ENCODE results near the gene SNAPIN.

Gene SNAPIN

DNA sequence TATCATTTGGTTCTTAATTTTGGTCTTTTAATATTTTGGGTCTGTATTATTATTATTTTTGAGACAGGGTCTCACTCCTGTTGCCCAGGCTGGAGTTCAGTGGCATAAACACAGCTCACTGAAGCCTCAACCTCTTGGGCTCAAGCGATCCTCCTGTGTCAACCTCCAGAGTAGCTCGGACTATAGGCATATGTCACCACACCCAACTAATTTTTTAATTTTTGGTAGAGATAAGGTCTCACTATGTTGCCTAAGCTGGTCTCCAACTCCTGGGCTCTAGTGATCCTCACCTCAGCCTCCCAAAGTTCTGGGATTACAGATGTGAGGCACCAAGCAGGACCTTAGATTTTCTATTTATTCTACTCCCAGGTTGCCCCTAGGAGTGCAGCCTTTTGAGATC lies 15.0 kb downstream of the SNAPIN start:
- no peak for DNase-seq

DNA sequence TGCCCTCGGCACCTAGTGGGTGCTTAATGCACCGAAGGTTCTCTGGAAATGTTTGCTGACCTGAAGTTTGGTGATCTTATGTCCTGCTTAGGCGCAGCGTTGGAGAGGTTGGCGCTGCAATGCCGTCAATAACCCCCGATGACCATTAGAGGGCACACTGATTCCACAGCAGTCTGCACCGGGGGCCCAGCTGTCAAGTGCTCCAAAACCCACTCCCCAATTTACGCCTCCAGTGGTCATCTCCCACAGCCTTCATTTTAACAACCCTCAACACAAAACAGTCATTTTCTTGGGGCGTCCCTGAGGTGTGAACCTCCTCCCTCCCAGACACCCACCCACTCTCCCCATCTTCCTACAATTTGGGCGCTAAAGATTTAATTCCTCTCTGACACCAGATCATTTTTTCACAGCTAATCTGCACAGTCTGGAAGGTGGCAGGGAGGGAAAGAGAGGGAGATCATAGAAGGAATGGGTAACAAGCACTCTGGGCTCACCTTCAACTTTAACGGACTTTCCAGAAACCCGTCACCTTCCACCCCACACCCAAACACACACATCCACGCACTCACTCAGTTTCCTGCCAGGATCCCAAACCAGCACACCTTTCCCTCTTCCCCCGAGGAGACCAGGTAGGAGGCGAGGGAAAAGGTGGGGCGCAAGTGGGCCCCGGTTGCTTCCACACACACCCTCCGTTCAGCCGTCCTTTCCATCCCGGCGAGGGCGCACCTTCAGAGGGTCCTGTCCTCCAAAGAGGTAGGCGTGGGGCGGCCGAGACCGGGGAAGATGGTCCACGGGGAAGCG lies 19.4 kb downstream of the SNAPIN start:
- peak in 31 of 56 donors; percentile 2 to 44 (median 14) for DNase-seq

DNA sequence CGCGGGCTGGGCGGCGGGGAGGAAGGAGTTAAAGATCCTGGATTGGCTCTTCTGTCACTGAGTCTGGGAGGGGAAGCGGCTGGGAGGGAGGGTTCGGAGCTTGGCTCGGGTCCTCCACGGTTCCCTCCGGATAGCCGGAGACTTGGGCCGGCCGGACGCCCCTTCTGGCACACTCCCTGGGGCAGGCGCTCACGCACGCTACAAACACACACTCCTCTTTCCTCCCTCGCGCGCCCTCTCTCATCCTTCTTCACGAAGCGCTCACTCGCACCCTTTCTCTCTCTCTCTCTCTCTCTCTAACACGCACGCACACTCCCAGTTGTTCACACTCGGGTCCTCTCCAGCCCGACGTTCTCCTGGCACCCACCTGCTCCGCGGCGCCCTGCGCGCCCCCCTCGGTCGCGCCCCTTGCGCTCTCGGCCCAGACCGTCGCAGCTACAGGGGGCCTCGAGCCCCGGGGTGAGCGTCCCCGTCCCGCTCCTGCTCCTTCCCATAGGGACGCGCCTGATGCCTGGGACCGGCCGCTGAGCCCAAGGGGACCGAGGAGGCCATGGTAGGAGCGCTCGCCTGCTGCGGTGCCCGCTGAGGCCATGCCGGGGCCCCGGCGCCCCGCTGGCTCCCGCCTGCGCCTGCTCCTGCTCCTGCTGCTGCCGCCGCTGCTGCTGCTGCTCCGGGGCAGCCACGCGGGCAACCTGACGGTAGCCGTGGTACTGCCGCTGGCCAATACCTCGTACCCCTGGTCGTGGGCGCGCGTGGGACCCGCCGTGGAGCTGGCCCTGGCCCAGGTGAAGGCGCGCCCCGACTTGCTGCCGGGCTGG lies 20.2 kb downstream of the SNAPIN start, which contains the start of gene NPR1:
TSS of gene NPR1 (plus strand) at position 170 of the 818 bp plus-strand sequence. CDS start at position 591, 421 bp downstream.
- peak in 9 of 56 donors; percentile 1 to 20 (median 5) for DNase-seq

DNA sequence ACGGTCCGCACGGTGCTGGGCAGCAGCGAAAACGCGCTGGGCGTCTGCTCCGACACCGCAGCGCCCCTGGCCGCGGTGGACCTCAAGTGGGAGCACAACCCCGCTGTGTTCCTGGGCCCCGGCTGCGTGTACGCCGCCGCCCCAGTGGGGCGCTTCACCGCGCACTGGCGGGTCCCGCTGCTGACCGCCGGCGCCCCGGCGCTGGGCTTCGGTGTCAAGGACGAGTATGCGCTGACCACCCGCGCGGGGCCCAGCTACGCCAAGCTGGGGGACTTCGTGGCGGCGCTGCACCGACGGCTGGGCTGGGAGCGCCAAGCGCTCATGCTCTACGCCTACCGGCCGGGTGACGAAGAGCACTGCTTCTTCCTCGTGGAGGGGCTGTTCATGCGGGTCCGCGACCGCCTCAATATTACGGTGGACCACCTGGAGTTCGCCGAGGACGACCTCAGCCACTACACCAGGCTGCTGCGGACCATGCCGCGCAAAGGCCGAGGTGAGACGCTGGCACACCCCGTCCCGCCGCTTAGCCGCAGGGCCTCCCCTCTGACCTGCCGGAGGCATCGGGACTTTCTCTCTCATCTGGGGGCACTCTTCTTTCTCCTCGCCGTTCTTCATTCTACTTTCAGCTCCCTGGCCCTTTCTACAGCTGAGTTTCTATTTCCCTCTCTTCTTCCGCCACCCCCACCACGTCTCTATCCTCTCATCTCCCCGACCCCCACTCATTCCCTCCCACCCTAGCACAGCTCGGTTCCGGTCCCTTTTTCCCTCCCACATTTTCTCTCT lies 21.0 kb downstream of the SNAPIN start:
- DNase-seq, result no peak

DNA sequence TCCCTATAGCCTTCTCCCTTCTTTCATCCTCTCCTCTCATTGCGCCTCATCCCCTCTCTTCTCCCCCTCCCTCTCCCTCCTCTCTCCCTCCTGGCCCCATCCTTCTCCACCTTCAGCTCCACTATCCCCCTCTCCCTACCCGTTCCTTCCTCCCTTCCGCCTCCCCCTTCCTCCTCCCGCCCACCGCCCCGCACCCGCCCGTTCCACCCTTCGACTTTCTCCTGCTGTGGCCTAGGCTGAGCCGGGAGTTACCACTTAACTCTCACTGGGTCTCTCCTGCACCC lies 21.6 kb downstream of the SNAPIN start:
- DNase-seq, result no peak

DNA sequence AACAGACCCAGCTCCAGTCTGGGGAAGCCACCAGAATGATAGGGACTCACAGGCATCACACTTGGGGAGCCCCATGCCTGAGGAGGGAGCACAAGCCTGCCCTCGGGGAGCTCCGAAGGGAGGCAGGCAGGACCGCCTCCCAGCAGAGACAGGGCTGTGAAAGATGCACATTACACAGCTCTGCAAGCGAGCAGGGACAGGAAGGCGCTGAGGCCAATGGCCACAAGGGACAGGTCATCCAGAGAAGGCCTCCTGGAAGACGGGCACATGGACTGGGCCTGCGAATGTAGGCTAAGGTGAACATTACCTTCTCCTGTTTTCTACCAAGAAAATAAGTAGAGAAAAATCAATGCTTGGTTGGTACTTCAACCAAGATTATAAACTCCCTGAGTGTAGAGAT lies 24.2 kb downstream of the SNAPIN start:
- no peak for DNase-seq

DNA sequence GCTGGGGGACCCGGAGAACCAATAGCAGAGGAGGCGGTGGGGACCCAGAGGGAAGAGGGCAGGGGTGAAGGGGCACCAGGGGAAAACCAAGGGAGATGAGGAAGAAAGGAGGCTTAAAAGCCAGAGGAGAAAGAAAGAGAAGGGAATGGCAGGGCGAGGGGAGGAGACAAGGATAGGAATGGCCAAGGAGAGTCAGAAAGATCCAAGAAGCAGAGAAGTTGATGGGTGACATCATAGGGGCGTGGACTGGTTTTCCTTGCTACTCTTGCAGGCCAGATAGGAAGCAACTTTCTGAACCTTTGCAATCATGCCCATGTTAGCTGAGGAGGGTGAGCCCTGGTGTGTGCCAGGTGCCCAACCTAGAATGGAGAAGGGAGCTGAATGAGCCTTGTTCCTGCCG lies 25.4 kb downstream of the SNAPIN start:
- no peak for DNase-seq

DNA sequence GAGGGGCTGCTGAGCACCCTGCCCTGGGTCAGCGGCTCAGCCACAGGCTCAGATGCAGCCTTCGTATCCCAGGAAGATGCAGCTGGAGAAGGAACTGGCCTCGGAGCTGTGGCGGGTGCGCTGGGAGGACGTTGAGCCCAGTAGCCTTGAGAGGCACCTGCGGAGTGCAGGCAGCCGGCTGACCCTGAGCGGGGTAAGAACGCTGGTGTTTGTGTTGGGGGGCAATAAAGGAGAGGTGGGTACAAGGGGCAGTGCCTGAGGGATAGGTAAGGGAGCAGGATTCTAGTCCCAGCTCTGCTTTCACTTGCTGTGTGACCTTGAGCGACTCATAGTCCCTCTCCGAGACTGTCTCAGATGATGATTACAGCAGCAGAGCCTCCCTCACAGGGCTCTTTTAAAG lies 26.4 kb downstream of the SNAPIN start:
- DNase-seq, result no peak

DNA sequence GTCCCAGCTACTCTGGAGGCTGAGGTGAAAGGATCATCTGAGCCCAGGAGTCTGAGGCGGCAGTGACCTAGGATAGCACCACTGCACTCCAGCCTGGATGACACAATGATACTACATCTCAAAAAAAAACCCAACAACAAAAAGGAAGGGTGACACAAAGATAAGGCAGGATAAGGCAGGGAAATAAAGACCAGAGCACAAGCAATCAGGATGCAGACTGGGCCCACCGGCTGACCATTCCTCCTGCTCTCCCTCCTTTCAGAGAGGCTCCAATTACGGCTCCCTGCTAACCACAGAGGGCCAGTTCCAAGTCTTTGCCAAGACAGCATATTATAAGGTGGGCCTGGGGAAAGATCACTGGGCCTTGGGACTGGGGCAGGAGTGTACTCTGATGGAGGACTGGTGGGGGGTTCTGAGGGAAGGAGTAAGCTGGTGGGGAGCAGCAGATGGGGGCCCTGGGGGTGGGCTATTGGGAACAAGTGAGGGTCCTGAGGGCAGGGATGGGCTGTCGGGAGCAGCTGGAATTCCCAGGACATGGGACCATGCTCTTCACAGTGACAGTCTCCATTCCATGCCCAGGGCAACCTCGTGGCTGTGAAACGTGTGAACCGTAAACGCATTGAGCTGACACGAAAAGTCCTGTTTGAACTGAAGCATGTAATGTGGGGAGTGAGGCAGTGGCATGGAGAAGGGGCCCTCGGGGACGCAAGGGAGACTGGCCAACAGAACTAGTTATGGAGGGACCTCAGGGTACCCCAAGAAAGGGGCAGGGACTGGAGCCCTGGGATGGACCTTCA lies 27.2 kb downstream of the SNAPIN start:
- no peak for DNase-seq

DNA sequence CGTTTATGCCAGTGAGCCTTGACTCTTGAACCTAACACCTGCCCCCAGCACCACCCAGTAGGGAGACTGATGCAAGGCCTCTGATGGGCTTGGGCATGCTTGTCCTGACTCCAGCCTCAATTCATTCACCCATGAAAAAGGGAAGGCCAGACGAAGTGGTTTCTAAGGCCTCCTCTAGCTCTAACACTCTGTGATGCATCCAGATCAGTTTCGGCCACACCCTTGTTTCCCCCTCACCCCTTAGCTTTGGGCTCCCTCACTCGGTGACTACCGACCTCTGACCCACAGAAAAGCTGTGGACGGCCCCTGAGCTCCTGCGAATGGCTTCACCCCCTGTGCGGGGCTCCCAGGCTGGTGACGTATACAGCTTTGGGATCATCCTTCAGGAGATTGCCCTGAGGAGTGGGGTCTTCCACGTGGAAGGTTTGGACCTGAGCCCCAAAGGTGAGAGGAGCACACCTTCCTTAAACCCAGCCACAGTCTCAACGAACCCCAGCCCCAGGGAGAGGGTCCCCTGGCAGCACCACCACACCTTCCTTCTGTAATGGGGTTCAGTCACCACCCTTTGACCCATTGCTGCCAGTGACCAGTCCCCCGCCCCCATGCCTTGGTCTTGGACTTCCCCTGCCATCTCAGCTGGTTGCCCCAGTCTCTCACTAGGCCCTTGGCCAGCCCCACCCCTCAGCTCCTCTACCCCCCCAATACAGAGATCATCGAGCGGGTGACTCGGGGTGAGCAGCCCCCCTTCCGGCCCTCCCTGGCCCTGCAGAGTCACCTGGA lies 29.0 kb downstream of the SNAPIN start:
- DNase-seq, result no peak

DNA sequence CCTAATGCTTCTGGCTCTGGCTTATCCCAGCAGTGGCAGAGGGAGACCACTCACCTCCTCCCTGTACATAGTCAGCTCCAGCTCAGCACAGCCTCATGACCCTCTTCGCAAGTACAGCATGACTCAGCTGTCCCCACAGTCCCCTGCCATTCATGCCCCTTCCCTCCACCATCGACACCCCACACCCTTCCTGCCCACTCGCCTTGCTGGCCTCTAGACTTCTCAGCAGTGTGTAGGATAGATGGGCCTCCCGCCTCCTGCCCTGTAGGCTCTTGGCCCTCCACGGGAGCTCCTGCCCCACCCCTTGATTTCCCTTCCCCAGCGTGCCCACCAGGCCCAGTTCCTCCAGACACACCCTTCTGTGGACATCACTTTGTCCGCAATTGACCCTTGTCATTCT lies 29.8 kb downstream of the SNAPIN start:
- DNase-seq, result no peak

DNA sequence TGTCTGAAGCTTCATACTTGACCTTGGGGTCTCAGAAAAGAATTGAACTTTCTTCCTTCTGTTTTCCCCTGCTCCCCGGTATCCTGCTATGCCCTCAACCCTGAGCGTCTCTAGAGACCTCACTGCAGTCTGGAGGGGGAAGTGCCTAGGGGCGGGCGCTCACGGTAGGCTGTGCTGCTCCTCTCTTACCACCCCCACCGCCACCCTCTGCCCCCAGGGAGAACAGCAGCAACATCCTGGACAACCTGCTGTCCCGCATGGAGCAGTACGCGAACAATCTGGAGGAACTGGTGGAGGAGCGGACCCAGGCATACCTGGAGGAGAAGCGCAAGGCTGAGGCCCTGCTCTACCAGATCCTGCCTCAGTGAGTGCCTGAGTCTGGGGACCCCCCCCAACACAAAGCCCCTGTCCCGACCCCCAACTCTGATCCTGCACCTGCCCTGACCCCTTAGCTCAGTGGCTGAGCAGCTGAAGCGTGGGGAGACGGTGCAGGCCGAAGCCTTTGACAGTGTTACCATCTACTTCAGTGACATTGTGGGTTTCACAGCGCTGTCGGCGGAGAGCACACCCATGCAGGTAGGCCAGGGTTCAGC lies 30.3 kb downstream of the SNAPIN start:
- DNase-seq, result no peak

DNA sequence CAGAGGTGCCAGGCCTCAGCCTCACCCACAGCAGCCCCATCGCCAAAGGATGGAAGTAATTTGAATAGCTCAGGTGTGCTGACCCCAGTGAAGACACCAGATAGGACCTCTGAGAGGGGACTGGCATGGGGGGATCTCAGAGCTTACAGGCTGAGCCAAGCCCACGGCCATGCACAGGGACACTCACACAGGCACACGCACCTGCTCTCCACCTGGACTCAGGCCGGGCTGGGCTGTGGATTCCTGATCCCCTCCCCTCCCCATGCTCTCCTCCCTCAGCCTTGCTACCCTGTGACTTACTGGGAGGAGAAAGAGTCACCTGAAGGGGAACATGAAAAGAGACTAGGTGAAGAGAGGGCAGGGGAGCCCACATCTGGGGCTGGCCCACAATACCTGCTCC lies 35.0 kb downstream of the SNAPIN start:
- DNase-seq, result no peak

DNA sequence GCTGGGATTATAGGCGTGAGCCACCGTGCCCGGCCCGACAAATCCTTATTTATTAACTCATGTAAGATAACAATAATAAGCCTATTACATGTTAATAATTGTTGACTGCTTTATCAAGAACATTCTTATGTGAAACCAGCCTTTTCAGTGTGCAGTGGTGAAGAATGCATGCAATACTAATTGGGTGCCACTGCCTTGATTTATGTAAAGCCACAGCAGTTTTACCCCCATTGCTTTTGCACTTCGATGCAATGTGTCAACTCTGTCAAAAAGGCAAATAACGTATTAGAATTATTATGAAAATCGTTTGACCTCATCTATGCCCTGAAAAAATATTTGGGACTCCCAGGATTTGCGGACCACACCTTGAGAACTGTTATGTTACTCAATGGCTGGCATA lies 38.2 kb downstream of the SNAPIN start:
- DNase-seq, result no peak

DNA sequence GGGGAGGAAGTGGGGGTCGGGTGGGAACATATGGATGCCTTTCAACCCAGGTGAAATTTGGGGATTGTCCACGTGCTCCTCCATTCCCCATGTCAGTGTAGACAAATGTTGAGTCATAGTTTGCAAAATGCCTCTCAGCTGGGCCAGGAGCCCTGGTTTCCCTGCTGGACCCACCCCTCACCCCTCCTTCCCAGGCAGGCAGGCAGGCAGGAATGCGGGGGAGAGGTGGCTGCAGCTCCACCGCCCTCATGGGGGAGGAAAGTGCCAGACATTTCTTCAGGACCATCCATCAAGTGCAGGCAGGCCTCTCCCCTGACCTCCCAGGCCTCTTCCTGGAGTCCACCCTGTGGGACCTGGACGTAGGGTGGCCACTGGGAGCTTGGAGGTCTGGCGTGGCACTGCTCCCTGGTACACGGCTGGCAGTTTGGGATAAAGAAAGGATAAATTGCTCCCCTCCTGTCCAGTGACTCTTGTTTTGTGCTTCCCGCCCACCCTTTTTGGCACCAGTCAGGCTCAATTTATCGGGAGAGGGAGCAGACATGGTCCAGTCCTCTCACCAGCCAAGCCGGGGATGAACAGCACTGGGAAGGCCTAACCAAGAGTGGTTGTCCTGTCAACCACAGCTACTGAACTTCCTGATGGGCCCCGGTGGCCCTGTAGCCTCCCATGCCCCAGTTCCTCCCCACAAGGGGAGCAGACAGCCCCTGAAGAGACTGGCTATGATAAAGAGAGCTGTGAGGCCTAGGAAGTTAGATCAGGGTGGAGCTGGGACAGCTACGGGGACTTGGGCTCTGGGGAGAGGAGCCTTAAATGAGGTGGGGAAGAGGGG lies 38.9 kb downstream of the SNAPIN start:
- DNase-seq, result no peak

DNA sequence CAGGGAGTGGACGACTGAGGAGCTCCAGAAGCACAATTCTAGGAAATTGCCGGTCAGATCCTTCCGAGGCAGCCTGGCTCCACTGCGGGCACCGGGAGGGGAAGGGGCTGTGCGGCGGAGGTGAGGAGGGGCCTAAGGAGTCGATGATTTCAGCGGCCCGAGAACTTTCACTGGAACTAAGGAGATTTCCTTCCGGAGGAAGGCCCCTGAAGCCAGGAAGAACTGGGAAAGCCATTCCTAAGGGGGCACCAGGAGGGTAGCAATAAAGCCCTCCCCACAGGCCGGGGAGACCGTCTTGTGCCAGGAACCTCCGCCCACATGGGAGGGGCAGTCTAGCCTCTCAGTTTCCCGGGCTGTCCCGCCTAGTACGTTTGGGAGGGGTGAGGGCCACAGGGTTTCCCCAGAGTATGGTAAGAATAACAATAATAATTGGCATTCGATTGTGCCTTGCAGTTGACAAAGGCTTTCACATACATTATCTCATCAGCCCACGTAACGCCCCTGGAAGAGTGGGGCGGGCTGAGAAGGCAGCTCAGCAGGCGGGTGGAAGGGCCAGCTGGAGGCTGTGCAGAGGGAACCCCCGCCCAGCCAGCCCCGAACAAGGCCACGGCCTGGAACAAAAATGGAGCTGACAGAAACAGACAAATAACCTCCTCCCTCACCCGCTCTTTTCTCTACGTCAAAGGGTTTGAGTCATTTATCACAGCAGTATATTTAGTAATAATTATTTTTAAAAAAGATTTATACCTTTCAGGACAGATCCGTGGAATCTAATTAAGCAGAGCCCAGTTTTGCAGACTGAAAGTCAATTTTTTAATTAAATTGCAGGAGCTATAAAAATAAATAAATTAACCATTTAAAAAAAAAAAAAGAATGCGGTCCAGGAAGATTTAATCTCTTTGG lies 39.8 kb downstream of the SNAPIN start:
- peak in 22 of 56 donors; percentile 3 to 54 (median 18) for DNase-seq

DNA sequence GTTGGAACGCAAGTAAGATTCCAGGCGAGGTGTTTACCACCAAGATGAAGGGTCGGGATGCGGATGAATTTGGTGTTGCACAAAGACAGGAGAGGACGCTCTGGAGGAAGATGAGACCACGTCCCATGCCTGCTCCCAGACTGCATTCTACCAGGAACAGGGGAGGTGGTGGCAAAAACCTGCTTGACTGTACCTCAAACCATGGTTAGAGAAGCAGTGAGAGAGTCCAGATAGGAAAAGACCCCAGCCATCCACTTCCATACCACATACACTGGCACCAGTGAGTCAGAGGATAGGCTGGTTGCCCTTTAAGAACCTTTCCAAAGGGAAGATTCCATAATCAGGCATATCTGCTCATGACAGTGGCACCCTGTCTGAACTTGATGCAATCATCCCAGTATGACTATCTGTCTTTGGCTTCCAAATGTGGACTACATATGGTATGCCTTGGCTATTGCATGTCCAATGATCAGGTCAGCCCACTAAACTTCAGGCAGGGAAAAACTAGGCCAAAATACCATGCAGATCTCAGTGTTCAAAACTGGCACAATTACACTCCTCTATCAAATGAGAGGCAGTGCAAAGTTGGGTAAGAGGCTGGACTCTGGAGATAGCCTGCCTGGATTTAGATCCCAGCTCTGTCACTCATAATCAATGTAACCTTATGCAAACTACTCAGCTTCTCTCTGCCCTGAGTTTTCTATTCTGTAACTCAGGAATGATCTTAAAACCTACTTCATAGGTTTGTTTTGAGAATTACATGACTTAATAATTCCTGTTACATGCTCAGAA lies 40.6 kb downstream of the SNAPIN start:
- DNase-seq, result no peak

Data from nucleus accumbens (tissue), 56 donors.